DMS53 (cell line): Measurements from ENCODE around the gene FOXN1.

Experiments
- DNase-seq: peaks from one replicate; lab custom pipeline; 2025; lab: John Stamatoyannopoulos, UW

FOXN1 gene

DNA sequence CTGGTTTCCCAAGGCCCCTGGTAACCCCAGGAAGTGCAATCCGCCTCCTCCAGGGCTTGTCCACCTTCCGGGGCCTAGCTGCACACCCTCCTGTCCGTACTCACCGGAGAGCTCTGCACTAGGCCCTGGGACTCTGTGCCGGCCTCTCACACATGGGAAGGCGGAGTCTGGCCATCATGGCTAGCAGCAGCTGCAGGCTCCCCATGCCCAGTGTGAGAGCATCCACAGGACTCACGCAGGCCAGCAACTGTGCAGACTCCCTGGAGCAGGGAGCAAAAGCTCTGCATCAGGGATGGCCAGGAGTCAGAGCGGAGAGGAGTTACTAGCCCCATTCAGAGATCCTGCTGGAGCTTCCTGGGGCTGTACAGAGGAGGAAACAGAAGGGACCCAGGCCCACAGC lies 20.2 kb downstream of the FOXN1 start:
- DNase-seq = no peak

DNA sequence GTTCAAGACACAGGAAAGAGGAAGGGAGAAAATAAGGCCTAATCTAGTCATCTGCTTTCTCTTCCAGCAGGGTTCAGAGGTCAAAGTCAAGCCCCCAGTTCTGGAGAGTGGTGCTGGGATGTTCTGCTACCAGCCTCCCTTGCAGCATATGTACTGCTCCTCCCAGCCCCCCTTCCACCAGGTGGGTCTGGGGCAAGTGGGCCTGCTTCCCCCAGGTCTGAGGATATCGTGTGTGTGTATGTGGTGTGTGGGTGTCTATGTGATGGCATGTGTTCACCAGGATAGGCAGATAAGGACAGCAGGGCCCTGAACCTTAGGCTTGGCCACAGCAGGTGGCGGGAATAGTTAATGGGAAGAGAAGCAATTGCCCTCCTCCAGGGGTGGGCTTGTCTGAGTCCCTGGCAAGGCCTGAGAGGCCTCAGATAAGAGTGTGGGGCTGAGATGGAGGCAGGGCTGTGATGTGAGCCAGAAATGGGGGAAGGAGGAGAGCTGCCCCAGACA lies 21.1 kb downstream of the FOXN1 start:
- no peak for DNase-seq

DNA sequence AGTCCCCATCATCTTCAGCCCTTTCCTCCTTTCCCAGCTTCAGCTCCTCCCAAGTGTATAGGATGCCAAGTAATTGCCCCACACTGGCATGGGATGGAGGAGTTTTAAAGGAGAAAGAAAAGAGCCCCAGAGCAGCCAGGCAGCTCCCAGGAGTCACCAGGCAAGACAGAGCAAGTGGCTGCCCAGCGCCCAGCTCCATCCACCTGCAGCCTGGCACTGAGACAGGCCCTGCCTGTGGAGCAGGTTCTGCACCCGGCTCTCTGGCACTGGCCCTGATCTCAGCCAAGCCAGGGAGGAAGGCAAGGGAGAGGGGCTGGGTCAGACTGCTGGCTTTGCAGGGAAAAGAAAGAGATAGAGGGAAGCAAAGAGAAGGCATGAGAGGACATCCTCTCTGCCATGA lies 21.7 kb downstream of the FOXN1 start:
- DNase-seq = no peak

DNA sequence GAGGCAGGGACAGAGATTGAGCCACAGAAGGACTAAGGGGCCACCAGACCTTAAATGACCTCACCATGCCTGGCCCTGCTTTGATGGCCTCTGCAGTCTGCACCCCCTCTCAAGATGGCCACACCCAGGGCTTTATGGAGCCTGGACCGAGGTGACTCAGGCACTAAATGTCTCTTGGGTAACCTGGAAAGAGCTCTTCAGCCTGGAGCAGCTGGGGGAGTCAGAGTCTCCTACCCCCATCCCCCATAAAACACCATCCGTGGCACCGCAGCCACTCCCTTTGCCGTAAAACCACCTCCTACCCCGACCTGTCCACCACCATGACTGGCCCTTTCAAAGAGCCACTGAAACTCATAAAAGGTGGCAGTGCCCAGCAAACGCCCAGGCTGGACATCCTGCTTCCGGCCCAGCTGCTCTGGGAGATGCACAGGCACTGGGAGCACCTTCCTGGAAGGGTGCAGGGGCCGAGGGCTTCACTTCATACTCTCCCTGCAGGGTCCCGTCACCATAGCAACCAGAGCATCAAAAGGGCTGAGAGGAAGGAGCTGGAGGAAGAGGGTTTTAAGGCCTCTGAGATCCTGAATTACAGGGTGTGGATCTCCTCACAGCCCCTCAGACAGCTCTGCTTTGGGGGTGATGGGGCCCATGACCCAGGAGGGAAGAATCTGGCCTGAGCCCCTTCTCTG lies 22.3 kb downstream of the FOXN1 start:
- no peak for DNase-seq

DNA sequence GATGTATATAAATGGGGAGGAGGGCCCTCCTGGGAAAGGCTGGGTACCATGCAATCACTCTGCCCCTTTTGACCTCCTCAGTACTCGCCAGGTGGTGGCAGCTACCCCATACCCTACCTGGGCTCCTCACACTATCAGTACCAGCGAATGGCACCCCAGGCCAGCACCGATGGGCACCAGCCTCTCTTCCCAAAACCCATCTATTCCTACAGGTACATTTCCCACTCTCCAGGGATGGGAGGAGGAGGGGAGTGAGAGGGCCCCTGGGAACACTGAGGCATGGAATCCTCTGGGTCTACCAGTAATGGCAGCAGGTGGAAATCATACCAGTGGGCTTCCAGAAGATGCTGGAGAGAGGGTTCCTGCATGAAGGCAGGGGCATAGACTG lies 22.9 kb downstream of the FOXN1 start:
- no peak for DNase-seq

DNA sequence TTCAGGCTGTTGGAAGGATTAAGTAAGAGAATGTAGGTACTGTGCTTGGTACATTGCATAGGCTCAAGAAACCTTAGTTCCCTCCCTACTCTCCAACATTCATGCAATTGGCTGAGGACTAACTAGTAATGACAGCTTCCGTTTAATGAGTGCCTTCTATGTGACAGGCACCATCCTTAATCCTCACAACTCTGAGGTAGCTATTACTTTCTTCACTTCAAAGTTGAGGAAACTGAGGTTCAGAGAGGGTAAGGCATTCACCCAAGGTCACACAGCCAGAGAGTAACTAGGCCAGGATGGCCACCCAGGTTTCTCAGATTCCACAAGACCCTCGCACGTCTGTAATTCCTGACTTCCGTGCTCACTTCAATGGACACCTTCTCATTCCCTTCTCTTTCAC lies 24.1 kb downstream of the FOXN1 start:
- no peak for DNase-seq

DNA sequence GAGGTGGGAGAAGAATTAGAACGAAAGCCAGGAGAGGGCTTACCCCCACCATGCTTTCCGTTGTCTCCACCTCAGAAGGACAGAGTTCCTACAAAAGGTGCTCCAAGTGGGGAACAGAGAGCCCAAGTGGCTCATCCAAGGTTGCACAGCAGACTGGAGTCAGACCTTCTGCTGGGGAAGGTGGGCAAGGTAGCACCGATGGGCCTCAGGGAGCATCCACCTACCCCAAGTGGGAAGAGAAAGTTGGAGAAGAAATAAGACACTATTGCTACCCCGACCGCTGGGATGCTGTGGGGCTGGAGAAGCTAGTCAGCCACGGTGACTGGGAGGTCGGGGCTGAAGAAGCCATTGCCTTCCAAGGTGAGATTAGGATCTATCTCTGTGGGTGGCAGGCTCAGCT lies 24.8 kb downstream of the FOXN1 start:
- DNase-seq = no peak

DNA sequence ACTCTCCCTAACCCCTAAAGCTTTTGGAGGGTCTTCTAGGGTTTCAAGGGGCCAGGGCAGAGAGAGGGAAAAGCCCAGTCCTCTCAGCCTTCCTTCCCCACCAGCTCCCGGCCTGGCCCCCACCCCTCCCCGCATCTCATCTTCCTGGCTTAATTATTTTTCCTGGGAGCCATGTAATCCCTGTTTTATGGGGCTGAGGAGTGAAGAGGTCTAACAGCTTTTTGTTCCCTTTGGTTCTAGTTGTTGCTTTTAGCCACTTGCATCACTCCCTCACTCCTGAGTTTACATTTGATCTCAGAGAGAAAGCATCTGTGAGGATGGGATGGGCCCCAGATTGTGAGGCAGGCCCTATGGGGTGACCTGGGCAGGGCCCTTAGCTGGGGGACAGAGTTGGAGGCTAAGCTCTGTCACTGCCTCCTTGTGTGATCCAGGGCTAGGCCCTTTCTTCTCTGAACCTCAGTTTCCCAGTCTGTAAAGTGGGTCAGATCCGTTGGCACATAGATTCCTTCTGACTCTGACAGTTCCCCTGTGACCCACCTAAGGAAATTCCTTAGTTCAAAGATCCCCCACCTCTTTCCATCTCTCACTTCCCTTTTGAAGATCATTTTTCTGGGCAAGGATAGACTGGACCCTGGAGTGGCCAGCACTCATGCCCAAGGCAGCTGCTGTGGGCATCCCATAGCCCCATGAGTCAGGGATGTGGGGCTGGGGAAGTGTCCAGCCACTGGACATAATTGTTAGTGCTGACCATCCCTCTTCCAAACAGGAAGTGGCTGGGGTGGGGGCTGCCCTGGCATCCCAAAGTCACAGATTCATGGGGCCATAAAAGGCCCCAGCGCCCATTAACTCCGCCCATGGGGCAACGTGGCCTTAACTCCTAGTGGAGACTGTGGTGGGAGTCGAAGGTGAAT lies 26.2 kb downstream of the FOXN1 start:
- no peak for DNase-seq

DNA sequence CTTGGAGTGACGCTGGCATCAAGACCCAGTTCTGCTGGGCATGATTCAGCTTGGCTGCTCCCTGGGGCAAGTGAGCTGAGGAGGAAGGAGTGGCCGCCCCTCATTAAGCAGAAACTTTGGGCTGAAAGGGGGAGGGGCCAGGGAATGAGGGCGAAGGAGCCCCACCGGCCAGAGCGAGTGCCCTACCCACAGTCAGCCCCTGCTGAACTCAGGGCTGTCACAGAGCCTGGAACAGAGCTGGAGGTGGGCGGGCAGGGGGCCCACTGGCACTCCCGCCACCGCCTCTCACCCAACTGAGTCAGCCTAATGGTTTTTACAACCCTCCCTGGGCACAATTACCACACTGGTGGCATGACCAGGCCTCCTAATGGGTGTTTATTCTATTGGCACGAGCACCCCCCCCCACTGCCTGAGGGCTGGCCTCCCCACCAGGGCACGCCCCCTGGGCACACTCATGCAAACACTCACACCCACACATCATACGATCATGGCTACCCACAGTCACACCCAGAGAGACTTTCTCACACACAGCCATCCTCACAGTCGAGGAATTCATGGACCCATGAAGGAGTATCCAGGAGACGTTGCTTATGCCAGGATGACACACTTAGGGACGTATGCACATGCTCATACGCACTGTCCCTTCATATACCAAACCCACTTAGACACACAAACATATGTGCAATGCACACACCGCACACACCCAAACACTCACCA lies 27.1 kb downstream of the FOXN1 start:
- no peak for DNase-seq

DNA sequence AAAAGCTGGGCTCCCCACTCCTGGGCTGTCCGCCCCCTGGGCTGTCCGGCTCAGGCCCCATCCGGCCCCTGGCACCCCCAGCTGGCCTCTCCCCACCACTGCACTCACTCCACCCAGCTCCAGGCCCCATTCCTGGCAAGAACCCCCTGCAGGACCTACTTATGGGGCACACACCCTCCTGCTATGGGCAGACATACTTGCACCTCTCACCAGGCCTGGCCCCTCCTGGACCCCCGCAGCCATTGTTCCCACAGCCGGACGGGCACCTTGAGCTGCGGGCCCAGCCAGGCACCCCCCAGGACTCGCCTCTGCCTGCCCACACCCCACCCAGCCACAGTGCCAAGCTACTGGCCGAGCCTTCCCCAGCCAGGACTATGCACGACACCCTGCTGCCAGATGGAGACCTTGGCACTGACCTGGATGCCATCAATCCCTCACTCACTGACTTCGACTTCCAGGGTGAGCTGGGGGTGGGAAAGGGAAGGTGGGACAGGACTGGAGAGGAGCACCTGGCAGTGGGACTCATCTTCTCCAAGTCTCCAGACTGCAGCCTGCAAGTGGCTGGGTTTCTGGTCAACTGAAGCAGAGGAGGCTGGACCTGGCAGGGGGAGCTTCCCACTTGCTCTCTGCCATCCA lies 28.7 kb downstream of the FOXN1 start:
- no peak for DNase-seq

DNA sequence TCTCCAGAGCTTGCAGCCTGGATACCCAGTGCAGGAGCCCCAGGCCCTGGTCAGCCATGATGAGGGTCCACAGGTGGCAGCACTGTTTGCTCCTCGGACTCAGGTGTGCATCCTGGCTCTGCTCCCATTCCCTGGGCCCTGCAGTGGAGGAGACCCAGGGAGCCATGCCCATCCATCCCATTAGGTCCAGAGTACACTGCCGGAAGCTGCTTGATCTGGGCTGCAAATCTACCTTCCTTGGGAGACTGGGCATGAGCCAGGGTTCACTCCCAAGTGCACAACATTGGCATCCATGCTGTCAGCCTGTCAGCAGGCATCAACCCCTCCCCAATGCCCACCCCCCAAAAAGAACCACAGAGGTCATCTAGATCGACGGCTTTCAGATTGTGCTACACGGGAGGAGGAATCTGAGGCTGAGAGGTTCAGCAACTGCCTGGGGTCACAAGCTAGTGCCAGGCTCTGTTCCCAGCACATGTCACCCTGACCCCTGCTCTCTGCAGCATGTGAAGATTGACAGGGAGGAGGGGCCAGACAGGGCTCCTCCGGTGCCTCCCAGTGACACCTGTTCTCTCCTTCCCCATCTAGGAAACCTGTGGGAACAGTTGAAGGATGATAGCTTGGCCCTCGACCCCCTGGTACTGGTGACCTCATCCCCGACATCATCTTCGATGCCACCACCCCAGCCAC lies 30.5 kb downstream of the FOXN1 start:
- no peak for DNase-seq

DNA sequence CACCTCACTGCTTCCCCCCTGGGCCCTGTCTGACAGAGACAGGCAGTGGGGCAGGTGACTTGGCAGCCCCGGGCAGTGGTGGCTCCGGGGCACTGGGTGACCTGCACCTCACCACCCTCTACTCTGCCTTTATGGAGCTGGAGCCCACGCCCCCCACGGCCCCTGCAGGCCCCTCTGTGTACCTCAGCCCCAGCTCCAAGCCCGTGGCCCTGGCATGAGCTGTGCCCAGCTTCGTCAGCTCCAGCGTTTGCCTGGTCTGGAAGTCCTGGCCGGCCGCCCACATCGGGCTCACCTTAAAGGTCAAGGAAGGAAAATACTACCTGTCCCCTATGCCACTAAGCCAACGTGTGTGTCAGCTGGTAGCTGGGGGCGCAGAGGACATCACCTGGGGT lies 31.1 kb downstream of the FOXN1 start:
- DNase-seq = no peak

DNA sequence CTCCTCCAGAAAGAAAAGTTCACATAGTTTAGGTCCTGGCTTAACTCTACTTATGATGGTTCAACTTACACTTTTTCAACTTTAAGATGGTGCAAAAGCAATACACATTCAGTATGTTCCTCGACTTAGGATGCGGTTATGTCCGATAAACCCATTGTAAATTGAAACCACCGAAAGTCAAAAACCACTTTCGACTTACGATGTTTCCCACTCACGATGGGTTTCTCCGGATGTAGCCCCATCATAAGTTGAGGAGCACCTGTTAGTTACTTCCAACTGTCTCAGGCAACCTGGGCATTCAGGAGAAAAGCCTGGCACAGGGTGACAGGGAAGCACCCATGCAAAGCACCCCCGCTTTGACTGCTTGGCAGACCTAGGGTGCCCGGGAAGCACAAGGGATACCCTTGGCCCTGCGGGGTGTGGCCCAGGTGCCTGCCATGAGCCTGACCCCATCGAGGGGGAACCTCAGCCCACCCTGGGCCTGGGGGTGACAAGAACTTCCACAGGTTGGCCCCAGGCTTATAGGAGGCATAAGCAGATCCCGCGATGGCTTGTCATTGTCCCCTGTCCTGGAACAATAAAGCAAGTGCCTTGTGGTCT lies 32.2 kb downstream of the FOXN1 start:
- no peak for DNase-seq

DNA sequence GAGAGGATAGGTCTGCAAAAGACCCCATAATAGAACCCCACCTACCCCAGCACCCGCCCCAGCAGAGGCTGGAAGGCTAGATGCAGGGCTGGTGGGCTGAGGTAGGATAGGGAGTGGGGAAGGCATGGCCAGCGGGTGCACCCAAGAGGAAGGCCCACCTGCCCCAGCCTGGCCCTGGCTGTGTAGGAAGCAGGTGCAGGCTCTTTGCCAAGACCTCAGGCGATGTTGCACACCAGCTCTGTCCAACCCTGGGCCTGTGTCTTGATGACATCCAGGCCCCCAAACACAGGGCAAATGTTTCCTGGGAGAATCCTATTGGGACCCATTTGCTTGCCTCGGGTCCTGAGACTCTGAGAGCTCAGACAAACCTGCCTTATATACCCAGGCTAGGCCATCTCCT lies 34.1 kb downstream of the FOXN1 start:
- DNase-seq = no peak

DNA sequence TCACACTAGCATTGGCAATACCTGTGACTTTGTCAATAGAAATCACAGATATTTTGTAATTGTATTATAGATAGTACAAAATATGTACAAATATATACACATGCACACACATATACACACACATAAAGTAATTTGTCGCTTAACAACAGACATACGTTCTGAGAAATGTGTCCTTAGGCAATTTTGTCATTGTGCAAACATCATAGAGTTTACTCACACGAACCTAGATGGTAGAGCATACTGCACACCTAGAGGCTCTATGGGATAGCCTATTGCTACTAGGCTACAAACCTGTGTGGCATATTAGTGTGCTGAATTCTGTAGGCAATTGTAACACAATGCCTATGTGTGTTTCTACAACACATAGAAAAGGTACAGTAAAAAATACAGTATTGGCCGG lies 35.3 kb downstream of the FOXN1 start:
- DNase-seq = no peak

DNA sequence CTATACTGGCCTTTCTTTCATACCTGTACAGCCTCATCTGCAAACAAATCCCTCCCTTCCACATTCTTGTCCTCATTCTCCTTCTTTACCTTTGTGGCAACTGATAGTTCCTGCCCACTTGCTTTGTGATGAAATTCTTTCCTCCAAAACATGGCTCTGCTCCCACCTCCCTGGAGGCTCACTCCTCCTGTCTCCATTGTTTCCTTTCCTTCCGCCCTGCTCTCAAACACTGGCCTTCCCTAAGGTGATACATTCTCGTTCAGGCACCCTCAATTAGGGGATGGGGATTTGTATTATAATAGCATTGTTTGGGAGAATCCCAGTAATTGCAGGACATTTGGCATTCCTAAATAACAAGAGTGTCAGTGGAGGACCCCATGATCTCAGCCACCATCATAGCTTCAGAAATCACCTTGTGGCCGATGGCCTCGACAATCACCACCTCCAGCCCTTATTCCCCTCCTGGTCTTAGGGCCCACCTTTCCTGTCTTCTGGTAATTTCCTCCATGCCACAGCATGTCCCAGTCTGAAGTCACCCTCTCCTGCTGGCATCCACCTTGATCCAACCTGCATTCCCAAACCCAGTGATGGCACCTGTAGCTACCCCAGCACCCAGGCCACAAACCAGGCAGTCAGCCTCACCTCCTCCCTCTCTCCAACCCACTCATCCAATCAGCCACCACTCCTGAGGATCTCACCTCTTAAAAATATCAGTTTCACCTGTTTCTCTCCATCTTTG lies 38.4 kb downstream of the FOXN1 start:
- DNase-seq = no peak

DNA sequence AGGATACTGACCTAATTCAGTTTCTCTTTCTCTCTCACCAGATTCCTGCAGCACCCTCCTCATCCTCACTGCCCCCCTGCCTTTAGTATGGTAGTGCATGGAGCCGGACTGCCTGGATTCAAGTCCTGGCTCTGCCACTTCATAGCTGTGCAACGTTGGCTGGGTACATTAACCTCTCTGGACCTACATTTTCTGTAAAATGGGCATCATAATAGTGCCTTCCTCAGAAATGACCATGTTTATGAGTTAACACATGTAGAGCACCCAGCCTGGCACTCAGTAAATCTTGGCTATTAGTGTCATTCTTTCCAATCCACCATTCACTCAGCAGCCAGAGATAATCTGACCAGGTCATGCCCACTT lies 39.0 kb downstream of the FOXN1 start:
- DNase-seq = no peak

DNA sequence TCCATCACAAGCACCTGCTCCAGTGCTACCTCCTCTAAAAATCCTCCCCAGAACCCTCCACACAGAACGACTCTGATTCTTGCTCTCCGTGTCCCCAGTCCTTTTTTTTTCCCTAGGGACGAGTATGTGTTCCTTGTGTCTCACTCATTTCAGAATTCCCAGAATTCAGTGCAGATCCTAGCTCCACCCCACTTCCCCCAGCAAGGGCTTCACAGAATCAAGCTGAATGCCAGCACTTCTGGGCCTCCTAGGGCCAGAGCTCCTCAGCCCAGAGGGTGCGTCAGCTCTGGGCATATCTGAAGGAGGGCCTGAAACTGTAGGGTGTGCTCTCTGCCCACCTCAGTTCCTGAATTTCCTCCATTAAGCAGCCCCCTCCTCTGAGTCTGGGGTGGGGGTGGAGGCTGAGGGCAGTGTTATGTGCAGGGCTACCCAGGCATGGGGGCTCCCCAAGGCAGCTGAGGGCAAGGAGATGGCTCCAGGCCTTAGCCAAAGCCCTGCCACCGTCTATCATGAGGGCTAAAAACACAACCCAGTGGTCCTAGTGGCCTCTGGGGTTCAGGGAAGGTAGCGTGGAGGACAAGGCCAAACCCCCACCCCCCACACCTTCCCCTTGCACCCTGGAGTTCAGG lies 39.8 kb downstream of the FOXN1 start:
- no peak for DNase-seq

DNA sequence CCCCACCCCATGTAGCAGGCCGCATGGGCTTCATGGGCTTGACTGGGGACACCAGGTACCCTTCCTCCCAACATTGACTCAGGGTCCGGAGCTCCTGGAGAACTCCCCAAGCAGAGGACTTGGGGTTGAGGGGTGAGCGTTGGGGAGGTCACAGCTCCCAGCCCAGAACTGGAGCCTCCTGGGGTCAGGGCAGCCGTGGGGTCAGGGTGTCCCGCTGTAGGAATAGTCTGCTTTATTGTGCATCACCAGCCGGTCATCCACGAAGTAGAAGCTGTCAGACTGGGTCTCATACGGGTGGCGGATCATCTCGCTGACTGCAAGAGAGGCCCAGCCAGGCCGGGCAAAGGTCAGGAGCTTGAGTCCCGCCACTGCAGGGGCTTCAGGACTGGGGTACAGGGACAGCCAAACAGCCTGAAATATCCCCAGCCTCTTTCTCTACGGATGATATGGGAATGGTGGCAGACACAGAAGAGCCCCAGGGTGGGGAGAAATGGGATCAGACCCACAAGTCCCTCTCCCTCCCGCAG lies 41.0 kb downstream of the FOXN1 start:
- no peak for DNase-seq
